B cell (primary cell): Measurements from ENCODE around the gene MED25. TPM values are rescaled to one million over a fixed set of nuclear protein-coding genes. Genes with fewer than 3 reads are reported as not detected.

ENCODE experiments used
- ATAC-seq: fragments of 200-7000 bp; cut with Tn5 transposase; one replicate; pipeline ENCODE4 v1.10.0; 2021; ENCODE audit warnings: low read depth, mild to moderate bottlenecking, moderate number of reproducible peaks, moderate library complexity
- CTCF ChIA-PET: fragments of 350-600 bp; sonication (Branson Sonifier 250); formaldehyde crosslinking; loops from one replicate; lab custom pipeline; 2021; ENCODE audit warnings: antibody characterized with exemption, inconsistent platforms; lab: Charles Lee
- POLR2A ChIA-PET: fragments of 350-600 bp; sonication (Branson Sonifier 250); formaldehyde crosslinking; loops from one replicate; lab custom pipeline; 2021; ENCODE audit warnings: antibody characterized with exemption; lab: Charles Lee
- DNase-seq: peaks from one replicate; pipeline ENCODE4 v3.0.0; 2013
- H2AFZ ChIP-seq: 2 replicates; pipeline ENCODE4 v1.6.1; 2012; ENCODE audit warnings: mild to moderate bottlenecking, low read depth, low read length; ENCODE audit not compliant: insufficient read depth, poor library complexity, severe bottlenecking
- H3K27ac ChIP-seq, 2 donors: 1 replicate in 1 of 2; 2 replicates in 1 of 2; pipeline ENCODE4 v1.5.1; 2012 to 2013; ENCODE audit warnings: low read length in 2 of 2, mild to moderate bottlenecking in 2 of 2, moderate library complexity in 1 of 2
- H3K27me3 ChIP-seq, 4 experiments: fragments of 200-600 bp in 1 of 4; sonication (generic) in 1 of 4; replicated peaks in 1 of 4; 1 replicate in 2 of 4; 2 replicates in 2 of 4; pipeline versions ENCODE4 v1.6.1 to v1.7.0; 2013 to 2016; ENCODE audit warnings: low read length in 3 of 4, mild to moderate bottlenecking in 2 of 4, mixed read lengths in 1 of 4, moderate library complexity in 1 of 4; ENCODE audit not compliant: insufficient read depth in 4 of 4, control insufficient read depth in 3 of 4; ENCODE audit errors: control extremely low read depth in 1 of 4
- H3K36me3 ChIP-seq, 2 experiments: replicated peaks in 1 of 2; 1 replicate in 1 of 2; 2 replicates in 1 of 2; pipeline versions ENCODE4 v1.6.1 to v1.7.1; 2013; ENCODE audit warnings: low read length in 1 of 2; ENCODE audit not compliant: insufficient read depth in 2 of 2, control insufficient read depth in 1 of 2; ENCODE audit errors: control extremely low read depth in 1 of 2, extremely low read depth in 1 of 2
- H3K4me1 ChIP-seq, 2 donors: fragments of 200-600 bp in 1 of 2; sonication (generic) in 1 of 2; 1 replicate in 1 of 2; 2 replicates in 1 of 2; pipeline versions ENCODE4 v1.5.1 to v1.6.1; 2013 to 2017; ENCODE audit warnings: low read length in 2 of 2; ENCODE audit not compliant: control insufficient read depth in 2 of 2, insufficient read depth in 2 of 2
- H3K4me2 ChIP-seq: replicated peaks from 2 replicates; pipeline ENCODE3; 2012; ENCODE audit warnings: mild to moderate bottlenecking, low read depth, low read length; ENCODE audit not compliant: poor library complexity, severe bottlenecking
- H3K4me3 ChIP-seq, 5 experiments: fragments of 200-600 bp in 1 of 5; sonication (generic) in 1 of 5; 1 replicate in 3 of 5; 2 replicates in 2 of 5; pipeline versions ENCODE4 v1.5.1 to v1.7.0; 2011 to 2016; ENCODE audit warnings: low read length in 4 of 5, mild to moderate bottlenecking in 4 of 5, low read depth in 2 of 5, control low read depth in 1 of 5, moderate library complexity in 1 of 5; ENCODE audit not compliant: insufficient read depth in 1 of 5; ENCODE audit errors: control extremely low read depth in 1 of 5, extremely low read depth in 1 of 5
- H3K79me2 ChIP-seq: fragments of 200-600 bp; sonication (generic); one replicate; pipeline ENCODE4 v1.6.0; 2016; ENCODE audit warnings: low read length; ENCODE audit not compliant: control insufficient read depth, insufficient read depth
- H3K9ac ChIP-seq: fragments of 200-600 bp; sonication (generic); 2 replicates; pipeline ENCODE4 v1.6.1; 2017; ENCODE audit warnings: mild to moderate bottlenecking, low read length, moderate library complexity
- H3K9me3 ChIP-seq, 3 donors: one replicate each; pipeline versions ENCODE4 v1.6.1 to v1.7.1; 2013; ENCODE audit warnings: low read length in 2 of 3; ENCODE audit not compliant: control insufficient read depth in 2 of 3, insufficient read depth in 1 of 3; ENCODE audit errors: control extremely low read depth in 1 of 3
- H4K20me1 ChIP-seq: 2 replicates; pipeline ENCODE4 v1.6.0; 2012; ENCODE audit warnings: mild to moderate bottlenecking, low read length; ENCODE audit not compliant: insufficient read depth, control insufficient read depth, poor library complexity, severe bottlenecking
- H3K27ac Mint-ChIP-seq: one replicate; pipeline ENCODE4 v1.8.0; 2021; ENCODE audit warnings: mixed read lengths
- H3K27me3 Mint-ChIP-seq: one replicate; pipeline ENCODE4 v1.8.0; 2021; ENCODE audit warnings: mixed read lengths
- H3K4me1 Mint-ChIP-seq: one replicate; pipeline ENCODE4 v1.8.0; 2021; ENCODE audit warnings: mixed read lengths
- H3K4me3 Mint-ChIP-seq: one replicate; pipeline ENCODE4 v1.8.0; 2021; ENCODE audit warnings: mixed read lengths
- H3K9me3 Mint-ChIP-seq: one replicate; pipeline ENCODE4 v1.8.0; 2022; ENCODE audit warnings: mixed read lengths; ENCODE audit not compliant: insufficient read depth
- EZH2 ChIP-seq: IDR thresholded peaks from 2 replicates; pipeline ENCODE4 v1.6.1; 2012; ENCODE audit warnings: borderline replicate concordance, low read depth, mild to moderate bottlenecking, moderate library complexity, low read length; ENCODE audit not compliant: insufficient read depth, poor library complexity, severe bottlenecking
- WGBS: methylation state at CpG from one replicate; pipeline ENCODE4 v1.1.5; 2013; ENCODE audit warnings: missing lambda C conversion rate; ENCODE audit not compliant: insufficient coverage; 5-methylcytosine and 5-hydroxymethylcytosine counted together
- intact Hi-C: fragments of 100-400 bp; cut with micrococcal nuclease; formaldehyde crosslinking; loops from one replicate; pipeline ENCODE4 v1.10.0; 2022
- polyA plus RNA-seq: library from polyadenylated mRNA; depleted of rRNA; stranded (reverse); fragments of >200 nt; gene quantifications from 2 replicates; pipeline ENCODE4 v1.2.3, GENCODE V29; 2012
- total RNA-seq, 2 donors: library from RNA; stranded (reverse); fragments of 120-200 nt in 1 of 2; gene quantifications; 1 replicate in 1 of 2; 2 replicates in 1 of 2; pipeline versions ENCODE4 v1.2.3 to v1.2.4, GENCODE V29; 2013 to 2022
- TF ChIP-seq, protein P1 (sequence below): fragments of 200-600 bp; IDR thresholded peaks from one replicate; pipeline ENCODE4 v1.8.0; 2022; ENCODE audit warnings: antibody characterized with exemption, mild to moderate bottlenecking

Gene MED25
- total and polyA plus RNA-seq, 2 donors (not counting 1 experiment from before 2014, with no cell fraction given): 93.0 to 126 TPM

DNA sequence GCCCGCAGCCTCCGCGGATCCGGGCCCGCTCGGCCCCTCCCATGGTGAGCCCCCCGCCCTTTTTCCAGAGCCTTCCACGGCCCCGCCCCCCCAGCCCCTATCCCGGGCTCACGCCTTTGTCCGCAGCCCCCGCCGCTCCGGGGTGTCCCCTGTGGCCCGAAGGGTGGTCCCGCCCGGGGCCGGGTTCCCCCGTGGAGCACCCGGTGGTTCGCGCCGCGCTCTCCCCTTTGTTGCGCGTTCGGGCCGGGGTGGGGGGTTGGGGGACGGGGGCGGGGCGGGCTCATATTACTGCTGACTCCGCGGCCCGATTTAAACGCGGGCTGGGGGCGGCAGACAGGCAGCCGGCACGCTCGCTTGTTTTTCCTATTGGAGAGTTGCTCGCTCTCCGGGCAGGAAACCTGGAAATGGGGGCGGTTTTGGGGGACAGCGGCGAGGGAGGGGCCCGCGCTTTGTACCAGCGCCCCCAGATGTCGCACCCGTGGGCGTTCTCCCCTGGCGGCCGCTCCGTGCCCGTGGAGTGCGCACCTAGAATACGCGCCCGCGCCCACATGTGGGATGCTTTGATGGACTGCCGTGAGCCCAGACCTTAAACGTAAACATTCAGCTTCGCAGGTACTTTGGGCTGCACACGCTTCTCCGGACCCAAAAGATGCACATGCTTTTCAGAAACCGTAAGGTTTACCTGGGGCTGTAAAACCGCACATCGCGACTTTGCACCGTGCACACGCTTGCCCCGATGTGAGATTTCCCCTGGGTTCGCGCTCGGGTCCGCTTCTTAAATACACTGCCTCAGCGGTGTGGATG lies 33.6 kb downstream of the MED25 start:
- CTCF ChIA-PET: interaction anchor here (0.8 to 1.3 kb wide), 3 partner anchors 11 to 44 kb away, joined by 3 to 4 read pairs (median 3); no protein-coding TSS in a partner anchor
- intact Hi-C loops: loop anchor here (1.0 kb wide), 1 partner anchor 25 kb away; no protein-coding TSS in a partner anchor

More for the DNA sequence above, 33.6 kb downstream of the MED25 start:
- Mint-ChIP-seq H3K27me3 (no peaks in the 10 kb centered on the region), H3K9me3 (no peaks in the 10 kb centered on the region), H3K4me1 (peaks cover 44% of the 10 kb centered on the region), H3K4me3 (peak overlapping the region; percentile 85), H3K27ac (peak overlapping the region; percentile 78)
- peak overlapping the region in 4 of 5 experiments; percentile 80 to 95 (median 92) for H3K4me3 ChIP-seq
- H3K9me3 ChIP-seq: peaks cover 0 to 6% (median 0%) of the 10 kb centered on the region in 3 donors
- 5% methylated on average over 56 of the region's 78 CpGs for WGBS
- H3K9ac ChIP-seq: peak overlapping the region; percentile 96
- ATAC-seq (peak; percentile 6), DNase-seq (peak; percentile 51)
- H3K4me2 ChIP-seq: peak overlapping the region; percentile 83
- peak overlapping the region in 1 of 2 donors; percentile 20 for H3K27ac ChIP-seq
- H3K79me2 ChIP-seq: peaks cover 35% of the 10 kb centered on the region
- TF ChIP-seq, protein P1, sequence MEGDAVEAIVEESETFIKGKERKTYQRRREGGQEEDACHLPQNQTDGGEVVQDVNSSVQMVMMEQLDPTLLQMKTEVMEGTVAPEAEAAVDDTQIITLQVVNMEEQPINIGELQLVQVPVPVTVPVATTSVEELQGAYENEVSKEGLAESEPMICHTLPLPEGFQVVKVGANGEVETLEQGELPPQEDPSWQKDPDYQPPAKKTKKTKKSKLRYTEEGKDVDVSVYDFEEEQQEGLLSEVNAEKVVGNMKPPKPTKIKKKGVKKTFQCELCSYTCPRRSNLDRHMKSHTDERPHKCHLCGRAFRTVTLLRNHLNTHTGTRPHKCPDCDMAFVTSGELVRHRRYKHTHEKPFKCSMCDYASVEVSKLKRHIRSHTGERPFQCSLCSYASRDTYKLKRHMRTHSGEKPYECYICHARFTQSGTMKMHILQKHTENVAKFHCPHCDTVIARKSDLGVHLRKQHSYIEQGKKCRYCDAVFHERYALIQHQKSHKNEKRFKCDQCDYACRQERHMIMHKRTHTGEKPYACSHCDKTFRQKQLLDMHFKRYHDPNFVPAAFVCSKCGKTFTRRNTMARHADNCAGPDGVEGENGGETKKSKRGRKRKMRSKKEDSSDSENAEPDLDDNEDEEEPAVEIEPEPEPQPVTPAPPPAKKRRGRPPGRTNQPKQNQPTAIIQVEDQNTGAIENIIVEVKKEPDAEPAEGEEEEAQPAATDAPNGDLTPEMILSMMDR: peak; percentile 17
- TF ChIP-seq EZH2: no peak
- peaks cover 50% of the 10 kb centered on the region for H4K20me1 ChIP-seq
- H2AFZ ChIP-seq: peak overlapping the region; percentile 85
- H3K27me3 ChIP-seq: no peaks in the 10 kb centered on the region
- H3K36me3 ChIP-seq: peaks cover 0 to 14% of the 10 kb centered on the region in 2 experiments
- POLR2A ChIA-PET: interaction anchor here (1.0 to 4.8 kb wide), 7 partner anchors 10 to 85 kb away, joined by 3 to 40 read pairs (median 7); partner anchors contain the start of genes AKT1S1, AP2A1, FUZ and PNKP
- peaks cover 29 to 45% of the 10 kb centered on the region in 2 donors for H3K4me1 ChIP-seq
